Ovary (tissue), 9 donors: ENCODE measurements around the gene PTOV1. TPM values are rescaled to one million over a fixed set of nuclear protein-coding genes. Genes with fewer than 3 reads are reported as not detected.

ENCODE experiments used
- DNase-seq, 5 donors: peaks; one replicate each; pipeline ENCODE4 v3.0.0-alpha.2; 2019 to 2020
- H3K27ac ChIP-seq, 2 donors: fragments of 200-600 bp; one replicate each; pipeline versions ENCODE4 v1.5.1 to v1.8.0; 2019 to 2022
- H3K27me3 ChIP-seq: fragments of 200-600 bp; one replicate; pipeline ENCODE4 v1.8.0; 2022
- H3K36me3 ChIP-seq: fragments of 200-600 bp; sonication (generic); one replicate; pipeline ENCODE4 v1.5.1; 2019
- H3K4me1 ChIP-seq: one replicate; pipeline ENCODE4 v1.8.1; 2013; ENCODE audit warnings: mild to moderate bottlenecking, moderate library complexity; ENCODE audit not compliant: insufficient read depth
- H3K4me3 ChIP-seq: fragments of 200-600 bp; sonication (generic); one replicate; pipeline ENCODE4 v1.5.1; 2017
- H3K9me3 ChIP-seq, 2 donors: fragments of 200-600 bp in 1 of 2; sonication (generic) in 1 of 2; one replicate each; pipeline versions ENCODE4 v1.5.1 to v1.8.1; 2013 to 2019; ENCODE audit warnings: mild to moderate bottlenecking in 1 of 2, moderate library complexity in 1 of 2
- EP300 ChIP-seq: sonication (generic); formaldehyde crosslinking; IDR thresholded peaks from one replicate; pipeline ENCODE4 v1.6.1; 2017; ENCODE audit warnings: antibody characterized with exemption
- POLR2A ChIP-seq: fragments of 450-650 bp; IDR thresholded peaks from one replicate; pipeline ENCODE4 v1.6.1; 2017; ENCODE audit warnings: antibody characterized with exemption, mild to moderate bottlenecking, moderate library complexity
- WGBS, 3 donors: extraction: QIAGEN DNeasy Blood & Tissue Kit in 1 of 3; methylation state at CpG; one replicate each; pipeline versions ENCODE4 v1.1.5 to v1.1.7; 2013 to 2017; 5-methylcytosine and 5-hydroxymethylcytosine counted together
- intact Hi-C, 4 donors: fragments of 100-400 bp; cut with DNase I; formaldehyde crosslinking; loops; one replicate each; pipeline versions ENCODE4 v1.11.0 to v1.15.1; 2022 to 2023
- polyA plus RNA-seq, 2 donors: library from polyadenylated mRNA; stranded (reverse); fragments of 200-250 nt in 1 of 2; fragments of 350-450 nt in 1 of 2; fragmentation: Illumina TruSeq in 1 of 2; extraction: RNeasy Lipid Tissue Mini Kit (QIAGEN cat#74804) in 1 of 2; gene quantifications; one replicate each; pipeline ENCODE4 v1.2.3, GENCODE V29; 2013 to 2014
- total RNA-seq, 7 donors: library from RNA; depleted of rRNA in 2 of 7; stranded (reverse); fragments of >200 nt in 2 of 7; fragmentation: NEBNext Ultra II Directional in 3 of 7; extraction: Animal tissue kit (Norgen Biotek cat#: 25700) in 3 of 7; gene quantifications; one replicate each; pipeline versions ENCODE4 v1.1.0 to v1.2.4, GENCODE V29; 2016 to 2023
- TF ChIP-seq, protein P1 (sequence below), 3 donors: fragments of 450-650 bp in 2 of 3; fragments of 200-600 bp in 1 of 3; IDR thresholded peaks; one replicate each; pipeline versions ENCODE4 v1.5.1 to v1.8.0; 2016 to 2022; ENCODE audit warnings: antibody characterized with exemption in 3 of 3, mild to moderate bottlenecking in 1 of 3
- donor health status: DM: no; HTN: no; CAD: no; lungs with moderate emphysema.
- donor health status: DM: no; HTN: no; CAD: no.
- donor health status: Bipolar disorder and iron deficiency.
- donor health status: DM: yes; HTN: yes; CAD: no.
- donor health status: DM: no; HTN: no; CAD: no.
- donor health status: DM: yes; HTN: yes; CAD: no.

PTOV1 gene
- total and polyA plus RNA-seq, 9 donors: 22.2 to 256 (median 186) TPM

GRCh38 chr19:49862391-49863253, 11.7 kb downstream of the PTOV1 start:
- peak; percentile 54 to 89 (median 56) for DNase-seq
- H3K4me3 ChIP-seq: no peak overlapping the region
- intact Hi-C loops: loop anchor here in 1 of 4 donors (5.0 kb wide), 1 partner anchor 55 kb away; no protein-coding TSS in a partner anchor
- no peaks in the 10 kb centered on the region for H3K27me3 ChIP-seq
- TF ChIP-seq, protein P1, sequence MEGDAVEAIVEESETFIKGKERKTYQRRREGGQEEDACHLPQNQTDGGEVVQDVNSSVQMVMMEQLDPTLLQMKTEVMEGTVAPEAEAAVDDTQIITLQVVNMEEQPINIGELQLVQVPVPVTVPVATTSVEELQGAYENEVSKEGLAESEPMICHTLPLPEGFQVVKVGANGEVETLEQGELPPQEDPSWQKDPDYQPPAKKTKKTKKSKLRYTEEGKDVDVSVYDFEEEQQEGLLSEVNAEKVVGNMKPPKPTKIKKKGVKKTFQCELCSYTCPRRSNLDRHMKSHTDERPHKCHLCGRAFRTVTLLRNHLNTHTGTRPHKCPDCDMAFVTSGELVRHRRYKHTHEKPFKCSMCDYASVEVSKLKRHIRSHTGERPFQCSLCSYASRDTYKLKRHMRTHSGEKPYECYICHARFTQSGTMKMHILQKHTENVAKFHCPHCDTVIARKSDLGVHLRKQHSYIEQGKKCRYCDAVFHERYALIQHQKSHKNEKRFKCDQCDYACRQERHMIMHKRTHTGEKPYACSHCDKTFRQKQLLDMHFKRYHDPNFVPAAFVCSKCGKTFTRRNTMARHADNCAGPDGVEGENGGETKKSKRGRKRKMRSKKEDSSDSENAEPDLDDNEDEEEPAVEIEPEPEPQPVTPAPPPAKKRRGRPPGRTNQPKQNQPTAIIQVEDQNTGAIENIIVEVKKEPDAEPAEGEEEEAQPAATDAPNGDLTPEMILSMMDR (IDR thresholded peaks at IDR 0.05): peak in 1 of 3 donors; percentile 10
- TF ChIP-seq POLR2A: no peak
- no peak for TF ChIP-seq EP300
- no peaks in the 10 kb centered on the region for H3K36me3 ChIP-seq
- WGBS, 3 donors: 45 to 61% (median 54%) methylated on average over 46 to 49 of the region's 49 CpGs
- no peaks in the 10 kb centered on the region for H3K9me3 ChIP-seq
- H3K4me1 ChIP-seq: peaks cover 17% of the 10 kb centered on the region
- peak overlapping the region; percentile 65 to 68 for H3K27ac ChIP-seq

- intact Hi-C loops: loop anchor here in 1 of 4 donors (5.0 kb wide), 1 partner anchor 56 kb away; no protein-coding TSS in a partner anchor
- Histone ChIP-seq H3K9me3 (no peaks in the 10 kb centered on the region), H3K27ac (peak overlapping the region in 1 of 2 donors; percentile 65), H3K36me3 (no peaks in the 10 kb centered on the region), H3K4me3 (no peak overlapping the region), H3K27me3 (no peaks in the 10 kb centered on the region), H3K4me1 (peaks cover 19% of the 10 kb centered on the region)
- TF ChIP-seq POLR2A: no peak
- TF ChIP-seq, protein P1 (IDR thresholded peaks at IDR 0.05): no peak
- TF ChIP-seq EP300: no peak
- DNase-seq: peak in 2 of 5 donors; percentile 37 to 44
- WGBS, 3 donors: 87% methylated on average over 24 of the region's 24 CpGs
These were observed 12.4 kb downstream of the PTOV1 start for GRCh38 chr19:49863254-49863934.

GRCh38 chr19:49863935-49864320, 13.0 kb downstream of the PTOV1 start:
- DNase-seq: peak in 3 of 5 donors; percentile 34 to 58 (median 42)
- intact Hi-C loops: loop anchor here in 1 of 4 donors (5.0 kb wide), 1 partner anchor 57 kb away; no protein-coding TSS in a partner anchor
- H3K36me3 ChIP-seq: no peaks in the 10 kb centered on the region
- 61 to 79% (median 66%) methylated on average over 16 to 17 of the region's 17 CpGs for WGBS, 3 donors
- H3K4me1 ChIP-seq: peaks cover 22% of the 10 kb centered on the region
- no peak overlapping the region for H3K4me3 ChIP-seq
- TF ChIP-seq, protein P1 (IDR thresholded peaks at IDR 0.05): no peak
- TF ChIP-seq EP300 (no peak), POLR2A (no peak)
- H3K27me3 ChIP-seq: no peaks in the 10 kb centered on the region
- H3K27ac ChIP-seq: no peak overlapping the region
- H3K9me3 ChIP-seq: no peaks in the 10 kb centered on the region

DNA sequence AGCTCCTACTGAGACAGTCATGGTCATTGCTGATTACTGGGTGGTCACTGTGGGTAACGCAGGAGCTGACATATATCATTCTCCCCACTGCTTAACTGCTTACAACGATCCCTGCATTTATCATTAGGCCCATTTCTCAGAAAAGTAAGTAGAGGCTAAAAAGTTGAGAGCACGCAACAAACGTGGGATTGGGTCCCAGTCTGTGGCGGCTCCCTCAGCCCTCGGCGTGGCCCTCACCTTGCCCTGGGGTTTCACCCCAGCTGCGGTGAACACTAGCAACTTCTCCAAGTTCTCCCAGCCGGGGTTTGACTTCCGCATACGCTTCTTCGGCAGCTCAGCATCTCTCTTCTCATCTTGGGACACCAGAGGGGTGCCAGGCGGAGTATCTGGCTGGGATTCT, 13.9 kb downstream of the PTOV1 start:
- Histone ChIP-seq H3K27me3 (no peaks in the 10 kb centered on the region), H3K4me1 (peaks cover 24% of the 10 kb centered on the region), H3K9me3 (no peaks in the 10 kb centered on the region), H3K27ac (peak overlapping the region in 1 of 2 donors; percentile 80), H3K4me3 (no peak overlapping the region), H3K36me3 (no peaks in the 10 kb centered on the region)
- WGBS, 3 donors: 61 to 70% (median 70%) methylated on average over 13 of the region's 13 CpGs
- DNase-seq: no peak
- intact Hi-C loops: loop anchor here in 1 of 4 donors (5.0 kb wide), 1 partner anchor 58 kb away; no protein-coding TSS in a partner anchor
- TF ChIP-seq EP300 (no peak), POLR2A (no peak)
- TF ChIP-seq, protein P1 (IDR thresholded peaks at IDR 0.05): no peak
